Measurements from ENCODE around the gene OAS1. TPM values are rescaled to one million over a fixed set of nuclear protein-coding genes. Genes with fewer than 3 reads are reported as not detected.
"Not testable (repeated sequence)": the region's sequence is repeated elsewhere in the genome, so short reads cannot be mapped to it uniquely, and the experiment has no call there.

Gene OAS1
- polyA plus RNA-seq, 1 experiment, result 1.4 TPM

DNA sequence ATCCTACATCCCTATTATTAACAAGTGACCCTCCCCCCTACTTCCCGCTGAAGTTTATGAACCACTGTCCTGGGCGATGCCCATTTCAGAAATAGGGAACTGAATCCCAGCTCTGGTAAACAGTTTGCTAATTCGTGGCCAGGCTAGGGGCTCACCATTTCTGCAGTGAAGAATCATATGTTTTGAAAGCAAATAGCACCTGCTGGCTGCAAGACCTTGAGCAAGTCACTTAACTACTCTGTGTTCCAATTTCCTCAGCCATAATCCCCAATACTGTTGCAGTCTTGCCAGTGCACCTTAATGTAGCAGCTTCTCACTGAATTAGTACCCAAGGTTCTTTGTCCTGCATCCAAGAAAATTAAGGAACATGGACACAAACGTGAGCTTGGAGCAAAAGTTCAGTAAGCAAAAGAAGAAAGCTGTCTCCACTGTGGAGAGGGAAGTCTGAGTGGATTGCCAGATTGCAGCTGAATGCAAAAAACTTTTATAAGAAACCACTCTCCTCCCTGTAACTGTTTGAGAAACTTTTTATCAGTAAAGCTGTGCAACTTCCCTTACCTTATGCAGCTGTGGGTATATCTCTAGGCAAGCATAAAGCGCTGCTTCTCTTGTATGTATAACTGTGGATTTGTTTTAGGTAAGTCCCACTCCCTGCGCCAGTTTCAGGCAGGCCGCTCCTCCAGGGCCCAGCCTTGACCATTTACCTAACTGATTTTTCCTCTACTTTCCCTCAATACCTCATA is 824 bp downstream of the OAS1 start:
- Histone ChIP-seq H3K36me3 (ENCODE audit: control insufficient read depth, insufficient read depth, low read length) (no peaks in the 10 kb centered on the region), H3K4me3 (ENCODE audit: low read depth, low read length) (no peak overlapping the region), H3K27me3 (ENCODE audit: control insufficient read depth, insufficient read depth, low read length) (no peaks in the 10 kb centered on the region)
- no peak for DNase-seq (ENCODE audit: low read depth)
- CTCF ChIA-PET, result interaction anchor here (1.0 to 1.3 kb wide), 2 partner anchors 31 to 85 kb away, joined by 3 read pairs; no protein-coding TSS in a partner anchor
- TF ChIP-seq, protein P1, sequence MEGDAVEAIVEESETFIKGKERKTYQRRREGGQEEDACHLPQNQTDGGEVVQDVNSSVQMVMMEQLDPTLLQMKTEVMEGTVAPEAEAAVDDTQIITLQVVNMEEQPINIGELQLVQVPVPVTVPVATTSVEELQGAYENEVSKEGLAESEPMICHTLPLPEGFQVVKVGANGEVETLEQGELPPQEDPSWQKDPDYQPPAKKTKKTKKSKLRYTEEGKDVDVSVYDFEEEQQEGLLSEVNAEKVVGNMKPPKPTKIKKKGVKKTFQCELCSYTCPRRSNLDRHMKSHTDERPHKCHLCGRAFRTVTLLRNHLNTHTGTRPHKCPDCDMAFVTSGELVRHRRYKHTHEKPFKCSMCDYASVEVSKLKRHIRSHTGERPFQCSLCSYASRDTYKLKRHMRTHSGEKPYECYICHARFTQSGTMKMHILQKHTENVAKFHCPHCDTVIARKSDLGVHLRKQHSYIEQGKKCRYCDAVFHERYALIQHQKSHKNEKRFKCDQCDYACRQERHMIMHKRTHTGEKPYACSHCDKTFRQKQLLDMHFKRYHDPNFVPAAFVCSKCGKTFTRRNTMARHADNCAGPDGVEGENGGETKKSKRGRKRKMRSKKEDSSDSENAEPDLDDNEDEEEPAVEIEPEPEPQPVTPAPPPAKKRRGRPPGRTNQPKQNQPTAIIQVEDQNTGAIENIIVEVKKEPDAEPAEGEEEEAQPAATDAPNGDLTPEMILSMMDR (IDR thresholded peaks at IDR 0.05; ENCODE audit: insufficient read depth, low read depth, low read length), result no peak
- POLR2A ChIA-PET, result no interaction called here

DNA sequence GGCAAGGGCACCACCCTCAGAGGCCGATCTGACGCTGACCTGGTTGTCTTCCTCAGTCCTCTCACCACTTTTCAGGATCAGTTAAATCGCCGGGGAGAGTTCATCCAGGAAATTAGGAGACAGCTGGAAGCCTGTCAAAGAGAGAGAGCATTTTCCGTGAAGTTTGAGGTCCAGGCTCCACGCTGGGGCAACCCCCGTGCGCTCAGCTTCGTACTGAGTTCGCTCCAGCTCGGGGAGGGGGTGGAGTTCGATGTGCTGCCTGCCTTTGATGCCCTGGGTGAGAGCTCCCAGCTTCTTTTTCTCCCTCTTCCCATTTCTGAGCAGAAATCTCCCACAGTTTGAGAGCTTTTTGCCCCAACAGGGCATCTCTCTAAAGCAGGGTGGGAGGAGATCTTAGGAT is 1.8 kb downstream of the OAS1 start:
- Histone ChIP-seq H3K4me3 (ENCODE audit: low read depth, low read length) (no peak overlapping the region), H3K36me3 (ENCODE audit: control insufficient read depth, insufficient read depth, low read length) (no peaks in the 10 kb centered on the region), H3K27me3 (ENCODE audit: control insufficient read depth, insufficient read depth, low read length) (no peaks in the 10 kb centered on the region)
- ChIA-PET CTCF (no interaction called here), POLR2A (no interaction called here)
- DNase-seq (ENCODE audit: low read depth), result no peak
- TF ChIP-seq, protein P1 (IDR thresholded peaks at IDR 0.05; ENCODE audit: insufficient read depth, low read depth, low read length), result no peak

DNA sequence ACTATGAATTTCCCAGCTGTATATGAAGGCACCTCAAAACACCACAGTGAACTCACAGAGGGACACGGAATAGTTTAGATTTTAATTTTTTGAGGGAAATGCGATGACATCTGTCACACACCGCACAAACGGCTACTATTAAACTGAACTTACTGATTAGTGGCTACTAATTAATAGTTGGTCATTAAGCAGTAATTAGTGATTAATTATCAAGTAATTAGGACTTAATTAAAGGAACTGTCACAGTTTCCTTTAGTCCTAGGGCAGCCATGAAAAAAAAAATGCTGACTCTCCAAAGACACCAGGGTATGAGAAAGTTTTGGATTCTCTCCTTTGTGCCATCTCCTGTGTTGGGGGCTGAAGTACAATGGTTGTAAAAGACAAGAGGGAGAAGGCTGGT is 2.9 kb downstream of the OAS1 start:
- ChIA-PET CTCF (no interaction called here), POLR2A (no interaction called here)
- Histone ChIP-seq H3K36me3 (ENCODE audit: control insufficient read depth, insufficient read depth, low read length) (no peaks in the 10 kb centered on the region), H3K4me3 (ENCODE audit: low read depth, low read length) (no peak overlapping the region), H3K27me3 (ENCODE audit: control insufficient read depth, insufficient read depth, low read length) (no peaks in the 10 kb centered on the region)
- DNase-seq (ENCODE audit: low read depth), result no peak
- TF ChIP-seq, protein P1 (IDR thresholded peaks at IDR 0.05; ENCODE audit: insufficient read depth, low read depth, low read length), result no peak

DNA sequence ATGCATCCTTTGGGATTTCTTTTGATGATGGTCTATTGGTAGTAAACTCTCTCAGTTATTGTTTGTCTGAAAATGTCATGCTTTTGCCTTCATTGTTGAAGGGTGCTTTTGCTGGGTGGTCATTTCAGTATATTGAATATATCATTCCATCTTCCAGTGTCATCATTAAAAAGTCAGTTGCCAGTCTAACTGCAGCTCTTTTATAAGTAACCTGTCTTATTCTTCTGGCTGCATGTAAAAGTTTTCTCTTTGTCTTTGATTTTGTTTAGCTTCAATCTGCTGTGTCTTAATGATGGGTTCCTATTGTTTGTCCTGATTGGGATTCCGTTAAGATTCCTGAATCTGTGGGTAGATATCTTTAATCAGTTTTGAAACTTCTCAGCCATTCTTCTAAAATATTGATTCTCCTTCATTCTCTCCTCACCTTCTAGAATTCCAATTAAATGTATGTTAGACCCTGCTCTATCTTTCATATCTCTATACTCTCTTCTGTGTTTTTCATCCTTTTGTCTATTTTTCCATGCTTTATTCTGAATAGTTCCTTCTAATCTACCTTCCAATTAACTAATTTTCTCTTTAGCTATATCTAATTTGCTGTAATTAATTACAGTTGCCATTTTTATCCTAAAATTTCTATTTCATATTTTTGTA is 6.4 kb downstream of the OAS1 start:
- Histone ChIP-seq H3K36me3 (ENCODE audit: control insufficient read depth, insufficient read depth, low read length) (no peaks in the 10 kb centered on the region), H3K27me3 (ENCODE audit: control insufficient read depth, insufficient read depth, low read length) (no peaks in the 10 kb centered on the region), H3K4me3 (ENCODE audit: low read depth, low read length) (no peak overlapping the region)
- TF ChIP-seq, protein P1 (IDR thresholded peaks at IDR 0.05; ENCODE audit: insufficient read depth, low read depth, low read length), result no peak
- ChIA-PET POLR2A (no interaction called here), CTCF (interaction anchor here (1.0 kb wide), 1 partner anchor 95 kb away, joined by 3 read pairs; no protein-coding TSS in a partner anchor)
- no peak for DNase-seq (ENCODE audit: low read depth)

DNA sequence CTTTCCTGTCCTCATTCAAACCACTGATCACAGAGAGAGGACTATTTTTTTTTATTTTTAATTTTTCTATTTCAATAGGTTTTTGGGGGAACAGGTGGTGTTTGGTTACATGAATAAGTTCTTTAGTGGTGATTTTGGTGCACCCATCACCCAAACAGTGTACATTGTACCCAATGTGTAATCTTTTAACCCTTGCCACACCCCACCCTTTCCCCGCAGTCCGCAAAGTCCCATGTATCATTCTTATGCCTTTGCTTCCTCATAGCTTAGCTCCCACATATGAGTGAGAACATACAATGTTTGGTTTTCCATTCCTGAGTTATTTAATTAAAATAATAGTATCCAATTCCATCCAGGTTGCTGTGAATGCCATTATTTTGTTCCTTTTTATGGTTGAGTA is 7.1 kb downstream of the OAS1 start:
- H3K4me3 ChIP-seq (ENCODE audit: low read depth, low read length); H3K27me3 ChIP-seq (ENCODE audit: control insufficient read depth, insufficient read depth, low read length); DNase-seq (ENCODE audit: low read depth); CTCF ChIA-PET; H3K36me3 ChIP-seq (ENCODE audit: control insufficient read depth, insufficient read depth, low read length); POLR2A ChIA-PET: not testable (repeated sequence)
